ENCODE results near the gene MORC3. TPM values are rescaled to one million over a fixed set of nuclear protein-coding genes. Genes with fewer than 3 reads are reported as not detected.
"Not testable (repeated sequence)": the region's sequence is repeated elsewhere in the genome, so short reads cannot be mapped to it uniquely, and the experiment has no call there.

MORC3 gene
- total RNA-seq, 1 donor = 56.1 TPM

- TF ChIP-seq CTCF (IDR thresholded peaks at IDR 0.05; ENCODE audit: insufficient read depth, low read depth, low read length) = no peak
- peak within 1 kb of the TSS; percentile 69 for H3K4me3 ChIP-seq (ENCODE audit: low read depth, low read length)
- DNase-seq (ENCODE audit: low read depth) = peak; percentile 72
Measured at GRCh38 chr21:36385233-36386030, 65.4 kb downstream of the MORC3 start, which contains the start of gene CHAF1B. CHAF1B (plus strand) TSS chr21:36385392; CDS start chr21:36386137, 745 bp downstream.

GRCh38 chr21:36386031-36386642, 66.1 kb downstream of the MORC3 start:
- DNase-seq (ENCODE audit: low read depth) = no peak
- peak overlapping the region; percentile 69 for H3K4me3 ChIP-seq (ENCODE audit: low read depth, low read length)
- no peak for TF ChIP-seq CTCF (IDR thresholded peaks at IDR 0.05; ENCODE audit: insufficient read depth, low read depth, low read length)

- H3K4me3 ChIP-seq (ENCODE audit: low read depth, low read length) = no peak overlapping the region
- DNase-seq (ENCODE audit: low read depth) = no peak
- no peak for TF ChIP-seq CTCF (IDR thresholded peaks at IDR 0.05; ENCODE audit: insufficient read depth, low read depth, low read length)
Measured at GRCh38 chr21:36388096-36388495, 68.1 kb downstream of the MORC3 start.

- no peak for TF ChIP-seq CTCF (IDR thresholded peaks at IDR 0.05; ENCODE audit: insufficient read depth, low read depth, low read length)
- DNase-seq (ENCODE audit: low read depth) = no peak
- H3K4me3 ChIP-seq (ENCODE audit: low read depth, low read length) = no peak overlapping the region
Measured at GRCh38 chr21:36388835-36389234, 68.8 kb downstream of the MORC3 start.

GRCh38 chr21:36391649-36392048, 71.7 kb downstream of the MORC3 start:
- not testable (repeated sequence) for DNase-seq (ENCODE audit: low read depth); H3K4me3 ChIP-seq (ENCODE audit: low read depth, low read length)

- no peak for DNase-seq (ENCODE audit: low read depth)
- no peak for TF ChIP-seq CTCF (IDR thresholded peaks at IDR 0.05; ENCODE audit: insufficient read depth, low read depth, low read length)
- H3K4me3 ChIP-seq (ENCODE audit: low read depth, low read length) = no peak overlapping the region
Measured at GRCh38 chr21:36395353-36396111, 75.5 kb downstream of the MORC3 start.

- H3K4me3 ChIP-seq (ENCODE audit: low read depth, low read length) = no peak overlapping the region
- DNase-seq (ENCODE audit: low read depth) = no peak
- TF ChIP-seq CTCF (IDR thresholded peaks at IDR 0.05; ENCODE audit: insufficient read depth, low read depth, low read length) = no peak
Measured at GRCh38 chr21:36396325-36396724, 76.3 kb downstream of the MORC3 start.

All from fibroblast of villous mesenchyme (primary cell).